Neural cell (in vitro differentiated cells): Measurements from ENCODE around the gene SIX3. TPM values are rescaled to one million over a fixed set of nuclear protein-coding genes. Genes with fewer than 3 reads are reported as not detected.

Source experiments
- H2AFZ ChIP-seq: fragments of 200-600, 300-800 bp; sonication (generic), shearing (Covaris generic); 2 replicates; pipeline ENCODE4 v1.6.0; 2014; ENCODE audit warnings: low read depth, mild to moderate bottlenecking, antibody characterized with exemption, low read length, moderate library complexity
- H3F3A ChIP-seq: fragments of 200-600 bp; shearing (Covaris generic); 2 replicates; pipeline ENCODE4 v1.6.1; 2016; ENCODE audit warnings: mild to moderate bottlenecking, moderate library complexity, mixed read lengths, antibody characterized with exemption, low read length; ENCODE audit not compliant: insufficient read depth, poor library complexity, severe bottlenecking
- H3K27ac ChIP-seq: fragments of 200-600, 300-800 bp; sonication (generic), shearing (Covaris generic); 2 replicates; pipeline ENCODE4 v1.5.1; 2014; ENCODE audit warnings: mild to moderate bottlenecking, low read length, moderate library complexity
- H3K27me3 ChIP-seq: fragments of 300-800, 200-600 bp; sonication (generic), shearing (Covaris generic); 2 replicates; pipeline ENCODE4 v1.6.0; 2014; ENCODE audit warnings: mild to moderate bottlenecking, low read depth, low read length, moderate library complexity; ENCODE audit not compliant: insufficient read depth
- H3K36me3 ChIP-seq: fragments of 300-800, 200-600 bp; sonication (generic), shearing (Covaris generic); 2 replicates; pipeline ENCODE4 v1.5.1; 2014; ENCODE audit warnings: mild to moderate bottlenecking, antibody characterized with exemption, low read length, moderate library complexity; ENCODE audit not compliant: insufficient read depth
- H3K4me2 ChIP-seq: fragments of 300-800, 200-600 bp; sonication (generic), shearing (Covaris generic); 2 replicates; pipeline ENCODE4 v1.6.0; 2014; ENCODE audit warnings: mild to moderate bottlenecking, low read length
- H3K4me3 ChIP-seq: fragments of 300-800, 200-600 bp; sonication (generic), shearing (Covaris generic); 2 replicates; pipeline ENCODE4 v1.5.1; 2014; ENCODE audit warnings: mild to moderate bottlenecking, low read length, moderate library complexity
- H3K79me2 ChIP-seq: fragments of 200-600 bp; shearing (Covaris generic); replicated peaks from 2 replicates; pipeline ENCODE4 v1.6.0; 2014; ENCODE audit warnings: mild to moderate bottlenecking, low read length, moderate library complexity; ENCODE audit not compliant: insufficient read depth
- H3K9ac ChIP-seq: fragments of 300-800, 200-600 bp; sonication (generic), shearing (Covaris generic); 2 replicates; pipeline ENCODE4 v1.6.1; 2016; ENCODE audit warnings: mild to moderate bottlenecking, low read length, mixed read lengths
- H3K9me2 ChIP-seq: fragments of 200-600 bp; shearing (Covaris generic); 2 replicates; pipeline ENCODE4 v1.6.1; 2016; ENCODE audit warnings: mild to moderate bottlenecking, low read length, mixed read lengths; ENCODE audit not compliant: insufficient read depth
- H3K9me3 ChIP-seq: fragments of 200-600, 300-800 bp; sonication (generic), shearing (Covaris generic); 2 replicates; pipeline ENCODE4 v1.6.1; 2016; ENCODE audit warnings: mild to moderate bottlenecking, mixed run types, low read length, moderate library complexity, mixed read lengths
- H4K20me1 ChIP-seq: fragments of 200-600 bp; shearing (Covaris generic); 2 replicates; pipeline ENCODE4 v1.6.1; 2016; ENCODE audit warnings: mild to moderate bottlenecking, mixed run types; ENCODE audit not compliant: insufficient read depth
- EP300 ChIP-seq: fragments of 450-650 bp; conservative IDR thresholded peaks from 2 replicates; pipeline ENCODE4 v1.6.1; 2014; ENCODE audit warnings: antibody characterized with exemption, mild to moderate bottlenecking, moderate library complexity; ENCODE audit not compliant: poor library complexity, severe bottlenecking
- EZH2 ChIP-seq: fragments of 200-600, 300-800 bp; shearing (Covaris generic), sonication (generic); IDR thresholded peaks from 2 replicates; pipeline ENCODE4 v1.6.1; 2014; ENCODE audit warnings: antibody characterized with exemption, low read length, borderline replicate concordance, mild to moderate bottlenecking; ENCODE audit not compliant: insufficient read depth, poor library complexity, severe bottlenecking
- MXI1 ChIP-seq: fragments of 450-650 bp; conservative IDR thresholded peaks from 2 replicates; pipeline ENCODE4 v1.6.1; 2014; ENCODE audit warnings: antibody characterized with exemption, mild to moderate bottlenecking; ENCODE audit not compliant: poor library complexity, severe bottlenecking
- POLR2AphosphoS5 ChIP-seq: IDR thresholded peaks from 2 replicates; pipeline ENCODE4 v1.6.1; 2012
- RAD21 ChIP-seq: fragments of 450-650 bp; conservative IDR thresholded peaks from 2 replicates; pipeline ENCODE4 v1.6.1; 2014; ENCODE audit warnings: antibody characterized with exemption, mild to moderate bottlenecking, moderate library complexity
- SMC3 ChIP-seq: fragments of 450-650 bp; conservative IDR thresholded peaks from 2 replicates; pipeline ENCODE4 v1.6.1; 2014; ENCODE audit warnings: antibody characterized with exemption, mild to moderate bottlenecking, moderate library complexity; ENCODE audit not compliant: poor library complexity
- TAF1 ChIP-seq: IDR thresholded peaks from 2 replicates; pipeline ENCODE4 v1.6.1; 2012; ENCODE audit warnings: low read depth
- polyA plus RNA-seq: library from polyadenylated mRNA; depleted of rRNA; stranded (reverse); fragments of >200 nt; gene quantifications from 2 replicates; pipeline ENCODE4 v1.2.3, GENCODE V29; 2014
- TF ChIP-seq, protein P1 (sequence below): fragments of 450-650 bp; IDR thresholded peaks from 2 replicates; pipeline ENCODE4 v1.5.1; 2014; ENCODE audit warnings: antibody characterized with exemption, mild to moderate bottlenecking, moderate library complexity; ENCODE audit not compliant: poor library complexity, severe bottlenecking
- TF ChIP-seq, protein P2 (sequence below): IDR thresholded peaks from 2 replicates; pipeline ENCODE4 v1.6.1; 2012; ENCODE audit warnings: borderline replicate concordance

Gene SIX3
- polyA plus RNA-seq, 1 donor from 2014 or later = 8.7 TPM

DNA sequence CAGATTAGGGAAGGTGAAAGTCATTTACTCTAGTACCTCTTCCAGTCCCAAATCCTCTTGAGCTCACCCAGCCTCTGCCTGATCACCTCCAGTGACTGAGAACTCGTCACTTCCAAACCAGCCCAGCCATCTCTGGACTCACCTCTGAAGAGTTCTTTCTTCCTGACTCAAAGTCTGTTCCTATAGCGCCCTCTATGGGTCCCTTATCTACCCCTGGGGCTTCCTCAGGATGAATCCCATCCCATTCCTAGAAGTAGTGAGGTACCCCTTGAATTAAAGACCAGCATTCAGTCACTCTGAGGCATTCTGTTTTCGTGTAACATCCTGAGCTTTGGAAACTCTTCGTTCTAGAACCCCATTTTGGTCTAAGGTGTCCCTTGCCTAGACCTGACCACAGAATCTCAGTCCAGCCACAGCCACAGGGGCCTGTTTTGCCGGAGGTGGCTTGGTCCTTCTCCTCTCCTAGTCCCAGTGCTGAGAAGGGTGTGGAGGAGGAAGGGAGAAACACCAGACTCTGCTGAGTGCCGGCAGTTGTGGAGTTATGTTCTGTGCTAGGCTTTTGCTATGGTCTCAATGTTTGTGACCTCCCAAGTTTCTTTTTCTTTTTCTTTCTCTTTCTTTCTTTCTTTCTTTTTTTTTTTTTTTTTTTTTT is 32.7 kb downstream of the SIX3 start:
- Histone ChIP-seq H3K4me2 (no peak overlapping the region), H2AFZ (no peak overlapping the region), H3K9me2 (no peaks in the 10 kb centered on the region), H3K36me3 (no peaks in the 10 kb centered on the region), H3K27ac (no peak overlapping the region), H3K9me3 (no peaks in the 10 kb centered on the region), H3F3A (no peaks in the 10 kb centered on the region), H3K27me3 (no peaks in the 10 kb centered on the region), H3K9ac (no peak overlapping the region), H3K4me3 (no peak overlapping the region), H3K79me2 (no peaks in the 10 kb centered on the region), H4K20me1 (no peaks in the 10 kb centered on the region)
- TF ChIP-seq, protein P1, sequence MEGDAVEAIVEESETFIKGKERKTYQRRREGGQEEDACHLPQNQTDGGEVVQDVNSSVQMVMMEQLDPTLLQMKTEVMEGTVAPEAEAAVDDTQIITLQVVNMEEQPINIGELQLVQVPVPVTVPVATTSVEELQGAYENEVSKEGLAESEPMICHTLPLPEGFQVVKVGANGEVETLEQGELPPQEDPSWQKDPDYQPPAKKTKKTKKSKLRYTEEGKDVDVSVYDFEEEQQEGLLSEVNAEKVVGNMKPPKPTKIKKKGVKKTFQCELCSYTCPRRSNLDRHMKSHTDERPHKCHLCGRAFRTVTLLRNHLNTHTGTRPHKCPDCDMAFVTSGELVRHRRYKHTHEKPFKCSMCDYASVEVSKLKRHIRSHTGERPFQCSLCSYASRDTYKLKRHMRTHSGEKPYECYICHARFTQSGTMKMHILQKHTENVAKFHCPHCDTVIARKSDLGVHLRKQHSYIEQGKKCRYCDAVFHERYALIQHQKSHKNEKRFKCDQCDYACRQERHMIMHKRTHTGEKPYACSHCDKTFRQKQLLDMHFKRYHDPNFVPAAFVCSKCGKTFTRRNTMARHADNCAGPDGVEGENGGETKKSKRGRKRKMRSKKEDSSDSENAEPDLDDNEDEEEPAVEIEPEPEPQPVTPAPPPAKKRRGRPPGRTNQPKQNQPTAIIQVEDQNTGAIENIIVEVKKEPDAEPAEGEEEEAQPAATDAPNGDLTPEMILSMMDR = no peak
- TF ChIP-seq TAF1 (no peak), SMC3 (no peak), EZH2 (no peak)

DNA sequence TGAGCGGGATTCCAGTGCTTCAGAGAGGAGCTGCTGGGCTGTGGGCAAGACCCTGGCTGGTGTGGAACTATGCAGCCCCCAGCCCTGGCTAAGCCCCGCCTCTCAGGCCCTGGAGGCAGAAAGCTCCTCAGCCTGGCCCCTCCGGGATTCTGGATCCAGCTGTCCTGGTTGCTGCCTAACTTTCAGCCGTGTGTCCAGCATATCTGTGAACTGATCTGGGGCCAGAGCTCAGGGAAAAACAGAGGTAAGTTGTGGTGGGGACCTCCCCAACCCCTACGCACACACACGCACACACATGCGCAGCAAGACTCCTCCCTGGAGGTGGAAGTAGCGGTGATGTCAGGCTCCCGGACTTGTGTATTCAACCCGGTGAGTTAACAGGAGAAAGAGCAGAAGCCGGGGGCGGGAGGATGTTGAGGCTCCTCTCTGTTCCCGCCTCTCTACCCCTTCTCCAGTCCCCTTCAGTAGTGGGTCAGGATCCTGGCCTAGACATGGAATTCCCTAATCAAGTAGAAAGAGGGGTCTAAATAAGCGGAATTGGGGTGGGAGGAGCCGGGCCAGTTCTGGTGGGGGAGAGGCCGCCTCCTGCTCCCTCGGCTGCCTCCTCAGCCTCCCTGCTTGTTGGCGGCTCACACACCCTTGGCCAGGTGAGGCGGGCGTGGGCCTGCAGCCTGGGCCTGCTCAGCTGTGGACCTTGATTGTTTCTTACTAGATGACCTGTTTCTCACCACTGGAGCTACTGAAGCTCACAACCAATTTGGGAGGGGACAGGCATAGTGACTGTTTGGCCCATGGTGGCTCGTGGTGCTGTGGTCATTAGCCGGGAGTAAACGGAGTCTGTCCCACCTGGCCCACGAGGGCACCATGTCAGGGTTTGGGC is 34.3 kb downstream of the SIX3 start:
- Histone ChIP-seq H3K79me2 (no peaks in the 10 kb centered on the region), H3K4me2 (no peak overlapping the region), H3K27ac (no peak overlapping the region), H3K9me2 (no peaks in the 10 kb centered on the region), H2AFZ (no peak overlapping the region), H3K9ac (no peak overlapping the region), H3F3A (no peaks in the 10 kb centered on the region), H3K9me3 (no peaks in the 10 kb centered on the region), H3K36me3 (no peaks in the 10 kb centered on the region), H4K20me1 (no peaks in the 10 kb centered on the region), H3K27me3 (no peaks in the 10 kb centered on the region), H3K4me3 (no peak overlapping the region)
- no peak for TF ChIP-seq EP300
- TF ChIP-seq SMC3 = no peak
- no peak for TF ChIP-seq POLR2AphosphoS5
- TF ChIP-seq, protein P1 = no peak
- no peak for TF ChIP-seq MXI1

GRCh38 chr2:44979581-44979980 is 38.1 kb downstream of the SIX3 start:
- no peaks in the 10 kb centered on the region for H3K9me3 ChIP-seq
- no peak overlapping the region for H2AFZ ChIP-seq
- H3K36me3 ChIP-seq = no peaks in the 10 kb centered on the region
- H3K27me3 ChIP-seq = no peaks in the 10 kb centered on the region
- no peak overlapping the region for H3K27ac ChIP-seq
- no peaks in the 10 kb centered on the region for H4K20me1 ChIP-seq
- no peak overlapping the region for H3K4me3 ChIP-seq
- no peaks in the 10 kb centered on the region for H3K9me2 ChIP-seq
- H3F3A ChIP-seq = no peaks in the 10 kb centered on the region
- TF ChIP-seq POLR2AphosphoS5 (no peak), SMC3 (no peak), EZH2 (no peak), MXI1 (no peak), TAF1 (no peak), EP300 (no peak), RAD21 (no peak)
- TF ChIP-seq, protein P1 = no peak
- TF ChIP-seq, protein P2, sequence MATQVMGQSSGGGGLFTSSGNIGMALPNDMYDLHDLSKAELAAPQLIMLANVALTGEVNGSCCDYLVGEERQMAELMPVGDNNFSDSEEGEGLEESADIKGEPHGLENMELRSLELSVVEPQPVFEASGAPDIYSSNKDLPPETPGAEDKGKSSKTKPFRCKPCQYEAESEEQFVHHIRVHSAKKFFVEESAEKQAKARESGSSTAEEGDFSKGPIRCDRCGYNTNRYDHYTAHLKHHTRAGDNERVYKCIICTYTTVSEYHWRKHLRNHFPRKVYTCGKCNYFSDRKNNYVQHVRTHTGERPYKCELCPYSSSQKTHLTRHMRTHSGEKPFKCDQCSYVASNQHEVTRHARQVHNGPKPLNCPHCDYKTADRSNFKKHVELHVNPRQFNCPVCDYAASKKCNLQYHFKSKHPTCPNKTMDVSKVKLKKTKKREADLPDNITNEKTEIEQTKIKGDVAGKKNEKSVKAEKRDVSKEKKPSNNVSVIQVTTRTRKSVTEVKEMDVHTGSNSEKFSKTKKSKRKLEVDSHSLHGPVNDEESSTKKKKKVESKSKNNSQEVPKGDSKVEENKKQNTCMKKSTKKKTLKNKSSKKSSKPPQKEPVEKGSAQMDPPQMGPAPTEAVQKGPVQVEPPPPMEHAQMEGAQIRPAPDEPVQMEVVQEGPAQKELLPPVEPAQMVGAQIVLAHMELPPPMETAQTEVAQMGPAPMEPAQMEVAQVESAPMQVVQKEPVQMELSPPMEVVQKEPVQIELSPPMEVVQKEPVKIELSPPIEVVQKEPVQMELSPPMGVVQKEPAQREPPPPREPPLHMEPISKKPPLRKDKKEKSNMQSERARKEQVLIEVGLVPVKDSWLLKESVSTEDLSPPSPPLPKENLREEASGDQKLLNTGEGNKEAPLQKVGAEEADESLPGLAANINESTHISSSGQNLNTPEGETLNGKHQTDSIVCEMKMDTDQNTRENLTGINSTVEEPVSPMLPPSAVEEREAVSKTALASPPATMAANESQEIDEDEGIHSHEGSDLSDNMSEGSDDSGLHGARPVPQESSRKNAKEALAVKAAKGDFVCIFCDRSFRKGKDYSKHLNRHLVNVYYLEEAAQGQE = no peak
- no peak overlapping the region for H3K4me2 ChIP-seq
- H3K9ac ChIP-seq = no peak overlapping the region
- no peaks in the 10 kb centered on the region for H3K79me2 ChIP-seq
